ENCODE results near the gene INPP4B. TPM values are rescaled to one million over a fixed set of nuclear protein-coding genes. Genes with fewer than 3 reads are reported as not detected.

INPP4B gene
- total and polyA plus RNA-seq, 2 of the 4 experiments (the other 2 are of a cell fraction), result 1.8 to 14.0 TPM

DNA sequence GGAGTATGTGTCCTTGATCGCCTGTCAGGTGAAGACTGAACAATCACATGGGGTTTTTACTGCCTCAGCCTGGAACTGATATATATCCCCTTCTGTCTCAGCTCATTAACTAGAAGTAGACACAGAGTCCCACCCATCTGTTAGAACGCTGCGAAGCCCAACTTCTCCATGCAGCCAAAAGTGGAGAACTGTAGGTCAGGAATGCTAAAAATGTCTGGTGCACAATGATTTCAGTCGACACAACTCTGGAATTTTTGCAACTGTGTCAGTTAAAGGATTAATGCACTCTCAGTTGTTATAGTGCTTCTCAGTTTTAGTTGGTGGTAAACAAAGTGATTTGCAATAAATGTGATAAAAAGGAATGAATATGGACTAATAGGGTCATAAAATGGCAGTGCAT is 287.2 kb downstream of the INPP4B start:
- H2AFZ ChIP-seq (replicated peaks; ENCODE audit: low read length, poor library complexity), result no peak overlapping the region
- in situ Hi-C loops (cut with MboI; ENCODE audit: low sequenced_read_pairs), result no loop called here

More for the DNA sequence above, 287.2 kb downstream of the INPP4B start:
- WGBS, 2 experiments (ENCODE audit: extremely low coverage in 2 of 2, insufficient read length in 1 of 2), result 17% methylated on average over 1 of the region's 4 CpGs; no CpG with 5 or more reads in 1 of the 2 experiments
- H3K4ac ChIP-seq (ENCODE audit: low read depth, low read length), result no peak overlapping the region
- no peak overlapping the region for H4K5ac ChIP-seq (ENCODE audit: low read depth, low read length)
- H3K9ac ChIP-seq (ENCODE audit: low read depth, low read length), result no peak overlapping the region
- no peaks in the 10 kb centered on the region for H3K36me3 ChIP-seq (ENCODE audit: control insufficient read depth, insufficient read depth, low read length)
- H3K9me1 ChIP-seq (ENCODE audit: insufficient read depth, low read length), result no peaks in the 10 kb centered on the region
- no peaks in the 10 kb centered on the region for H4K20me1 ChIP-seq (ENCODE audit: insufficient read depth, low read length)
- TF ChIP-seq MAFK (IDR thresholded peaks at IDR 0.05; ENCODE audit: low read depth, low read length), result no peak
- no peak for TF ChIP-seq CEBPB (IDR thresholded peaks at IDR 0.05; ENCODE audit: low read depth, low read length)
- no peak for TF ChIP-seq POLR2A (IDR thresholded peaks at IDR 0.05; ENCODE audit: low read depth, low read length)
- no peak for TF ChIP-seq RFX5 (IDR thresholded peaks at IDR 0.05; ENCODE audit: low read depth, low read length)
- no peak overlapping the region for H3K27ac ChIP-seq (ENCODE audit: insufficient read depth, low read length)
- no peak overlapping the region for H4K91ac ChIP-seq (ENCODE audit: insufficient read depth, low read depth, low read length)
- H3K14ac ChIP-seq (replicated peaks; ENCODE audit: low read depth, low read length), result peak overlapping the region; percentile 1; the same call in 1 of the 2 replicates
- ChIA-PET CTCF (no interaction called here), POLR2A (ENCODE audit: unreplicated experiment) (no interaction called here)
- H2AK5ac ChIP-seq (ENCODE audit: low read depth, low read length), result no peak overlapping the region
- intact Hi-C loops (cut with micrococcal nuclease) (no loop called here), dilution Hi-C loops (cut with HindIII; ENCODE audit: low sequenced_read_pairs, unreplicated experiment) (no loop called here)
- H2BK20ac ChIP-seq (ENCODE audit: low read depth, low read length), result no peak overlapping the region
- ATAC-seq (ENCODE audit: low read depth), result peak; percentile 68
- BruUV-seq (replicated peaks), result no TSS peak
- H2AK9ac ChIP-seq (replicated peaks; ENCODE audit: low read depth, low read length, poor library complexity), result no peak overlapping the region
- H3K23ac ChIP-seq (ENCODE audit: low read depth, low read length), result no peak overlapping the region
- no peak overlapping the region; the same call in 2 of the 3 replicates for H2BK15ac ChIP-seq (ENCODE audit: low read depth, low read length)
- H3K56ac ChIP-seq (ENCODE audit: extremely low read depth, insufficient read depth, low read length), result no peak overlapping the region
- H3K9me3 ChIP-seq (ENCODE audit: control insufficient read depth, insufficient read depth, low read length), result no peaks in the 10 kb centered on the region
- H3K18ac ChIP-seq (ENCODE audit: low read depth, low read length), result no peak overlapping the region
- H2BK120ac ChIP-seq (ENCODE audit: low read depth, low read length), result peak overlapping the region; percentile 64
- DNase-seq, result peak; percentile 21
- H2BK5ac ChIP-seq (ENCODE audit: low read depth, low read length, poor library complexity, severe bottlenecking), result no peak overlapping the region
- no peaks in the 10 kb centered on the region for H3K27me3 ChIP-seq (ENCODE audit: control insufficient read depth, insufficient read depth, low read length)
- no peaks in the 10 kb centered on the region for H3K79me1 ChIP-seq (ENCODE audit: low read depth in 1 of 2, low read length in 2 of 2)
- no peak overlapping the region for H4K8ac ChIP-seq (ENCODE audit: low read depth in 2 of 2, low read length in 2 of 2)
- peaks cover 4% of the 10 kb centered on the region for H3K4me1 ChIP-seq (ENCODE audit: control insufficient read depth, insufficient read depth, low read length)
- H3K4me3 ChIP-seq (ENCODE audit: insufficient read depth, low read depth, low read length), result no peak overlapping the region
- H3K4me2 ChIP-seq (ENCODE audit: low read depth, low read length), result no peak overlapping the region; the same call in 1 of the 2 replicates
